Activated T-helper 17 cell treated with anti-CD3 and anti-CD28 coated beads, Interleukin-2, amount 50 U/mL, for 72 hours (primary cell): ENCODE data around the gene TGFBI. TPM values are rescaled to one million over a fixed set of nuclear protein-coding genes. Genes with fewer than 3 reads are reported as not detected.
A peak's percentile ranks its signal among the peaks of the same experiment; 100 is the strongest.

Source experiments
- ATAC-seq: fragments of 150-1000 bp; cut with Tn5 transposase; replicated peaks from 2 replicates; pipeline ENCODE4 v1.10.0; 2021; ENCODE audit warnings: mild to moderate bottlenecking, moderate library complexity
- H3K27ac Mint-ChIP-seq: one replicate; pipeline ENCODE4 v1.8.0; 2022; ENCODE audit warnings: mixed read lengths
- H3K27me3 Mint-ChIP-seq: one replicate; pipeline ENCODE4 v1.8.0; 2022; ENCODE audit warnings: mixed read lengths
- H3K36me3 Mint-ChIP-seq: one replicate; pipeline ENCODE4 v1.8.0; 2022; ENCODE audit warnings: low read depth, mild to moderate bottlenecking, mixed read lengths
- H3K4me1 Mint-ChIP-seq: one replicate; pipeline ENCODE4 v1.8.0; 2022; ENCODE audit warnings: mixed read lengths
- H3K4me3 Mint-ChIP-seq: one replicate; pipeline ENCODE4 v1.8.0; 2022; ENCODE audit warnings: mild to moderate bottlenecking, mixed read lengths
- H3K9me3 Mint-ChIP-seq: one replicate; pipeline ENCODE4 v1.8.0; 2022; ENCODE audit warnings: mixed read lengths
- total RNA-seq, 2 donors: library from RNA; stranded (reverse); gene quantifications; one replicate each; pipeline ENCODE4 v1.2.3, GENCODE V29; 2022

Gene TGFBI
- total RNA-seq, 2 donors from 2014 or later, result 0.78 TPM; not detected in 1

GRCh38 chr5:136027311-136027710, 1.5 kb upstream of the TGFBI start:
- no peak overlapping the region for H3K4me3 Mint-ChIP-seq
- no peak overlapping the region for H3K27ac Mint-ChIP-seq
- peaks cover 7% of the 10 kb centered on the region for H3K4me1 Mint-ChIP-seq
- peaks cover 29% of the 10 kb centered on the region for H3K27me3 Mint-ChIP-seq
- H3K36me3 Mint-ChIP-seq, result no peaks in the 10 kb centered on the region
- no peak for ATAC-seq
- no peaks in the 10 kb centered on the region for H3K9me3 Mint-ChIP-seq

GRCh38 chr5:136028090-136028489, 698 bp upstream of the TGFBI start:
- Mint-ChIP-seq H3K9me3 (no peaks in the 10 kb centered on the region), H3K4me3 (no peak overlapping the region), H3K4me1 (peaks cover 7% of the 10 kb centered on the region), H3K27ac (no peak overlapping the region), H3K36me3 (no peaks in the 10 kb centered on the region), H3K27me3 (peaks cover 26% of the 10 kb centered on the region)
- ATAC-seq, result no peak

GRCh38 chr5:136030252-136030651, 1.5 kb downstream of the TGFBI start:
- H3K9me3 Mint-ChIP-seq, result no peaks in the 10 kb centered on the region
- H3K4me3 Mint-ChIP-seq, result no peak overlapping the region
- H3K27me3 Mint-ChIP-seq, result peaks cover 18% of the 10 kb centered on the region
- ATAC-seq, result no peak
- H3K27ac Mint-ChIP-seq, result no peak overlapping the region
- peaks cover 7% of the 10 kb centered on the region for H3K4me1 Mint-ChIP-seq
- no peaks in the 10 kb centered on the region for H3K36me3 Mint-ChIP-seq

- Mint-ChIP-seq H3K27me3 (peaks cover 18% of the 10 kb centered on the region), H3K36me3 (no peaks in the 10 kb centered on the region), H3K27ac (no peak overlapping the region), H3K4me3 (no peak overlapping the region), H3K4me1 (peaks cover 10% of the 10 kb centered on the region), H3K9me3 (no peaks in the 10 kb centered on the region)
- peak; percentile 65 for ATAC-seq
These were observed 2.3 kb downstream of the TGFBI start for GRCh38 chr5:136030956-136031611.

GRCh38 chr5:136031711-136032110, 2.9 kb downstream of the TGFBI start:
- ATAC-seq, result no peak
- Mint-ChIP-seq H3K9me3 (no peaks in the 10 kb centered on the region), H3K27me3 (peaks cover 14% of the 10 kb centered on the region), H3K4me3 (no peak overlapping the region), H3K36me3 (no peaks in the 10 kb centered on the region), H3K4me1 (peaks cover 16% of the 10 kb centered on the region), H3K27ac (no peak overlapping the region)

GRCh38 chr5:136032564-136032963, 3.8 kb downstream of the TGFBI start:
- H3K4me1 Mint-ChIP-seq, result peaks cover 20% of the 10 kb centered on the region
- H3K9me3 Mint-ChIP-seq, result peaks cover 1% of the 10 kb centered on the region

GRCh38 chr5:136033234-136033633, 4.4 kb downstream of the TGFBI start:
- peaks cover 24% of the 10 kb centered on the region for H3K4me1 Mint-ChIP-seq
- no peak overlapping the region for H3K4me3 Mint-ChIP-seq
- peaks cover 4% of the 10 kb centered on the region for H3K9me3 Mint-ChIP-seq
- no peaks in the 10 kb centered on the region for H3K36me3 Mint-ChIP-seq
- ATAC-seq, result no peak
- H3K27ac Mint-ChIP-seq, result no peak overlapping the region
- H3K27me3 Mint-ChIP-seq, result no peaks in the 10 kb centered on the region

More at GRCh38 chr5:136032564-136032963, 3.8 kb downstream of the TGFBI start:
- Mint-ChIP-seq H3K27me3 (peaks cover 5% of the 10 kb centered on the region), H3K4me3 (no peak overlapping the region), H3K27ac (no peak overlapping the region), H3K36me3 (no peaks in the 10 kb centered on the region)
- no peak for ATAC-seq

GRCh38 chr5:136033848-136034247, 5.1 kb downstream of the TGFBI start:
- Mint-ChIP-seq H3K4me3 (no peak overlapping the region), H3K9me3 (peaks cover 4% of the 10 kb centered on the region), H3K27me3 (no peaks in the 10 kb centered on the region), H3K27ac (no peak overlapping the region), H3K4me1 (peaks cover 24% of the 10 kb centered on the region), H3K36me3 (no peaks in the 10 kb centered on the region)
- no peak for ATAC-seq

- Mint-ChIP-seq H3K27ac (no peak overlapping the region), H3K4me1 (peaks cover 24% of the 10 kb centered on the region), H3K36me3 (no peaks in the 10 kb centered on the region), H3K9me3 (peaks cover 4% of the 10 kb centered on the region), H3K4me3 (no peak overlapping the region), H3K27me3 (no peaks in the 10 kb centered on the region)
- ATAC-seq, result no peak
These were observed 5.7 kb downstream of the TGFBI start for GRCh38 chr5:136034492-136034891.

GRCh38 chr5:136034984-136035383, 6.2 kb downstream of the TGFBI start:
- Mint-ChIP-seq H3K36me3 (no peaks in the 10 kb centered on the region), H3K4me3 (no peak overlapping the region), H3K27ac (no peak overlapping the region), H3K27me3 (no peaks in the 10 kb centered on the region), H3K4me1 (peaks cover 24% of the 10 kb centered on the region), H3K9me3 (peaks cover 4% of the 10 kb centered on the region)
- ATAC-seq, result no peak

- Mint-ChIP-seq H3K4me3 (peak overlapping the region; percentile 71), H3K27ac (peak overlapping the region; percentile 87), H3K36me3 (no peaks in the 10 kb centered on the region), H3K9me3 (peaks cover 4% of the 10 kb centered on the region), H3K27me3 (no peaks in the 10 kb centered on the region), H3K4me1 (peaks cover 24% of the 10 kb centered on the region)
- no peak for ATAC-seq
These were observed 7.0 kb downstream of the TGFBI start for GRCh38 chr5:136035837-136036236.

GRCh38 chr5:136036293-136036911, 7.6 kb downstream of the TGFBI start:
- Mint-ChIP-seq H3K4me3 (peak overlapping the region; percentile 71), H3K9me3 (peaks cover 4% of the 10 kb centered on the region), H3K27ac (peak overlapping the region; percentile 87), H3K36me3 (no peaks in the 10 kb centered on the region), H3K4me1 (peaks cover 24% of the 10 kb centered on the region), H3K27me3 (no peaks in the 10 kb centered on the region)
- ATAC-seq, result no peak

GRCh38 chr5:136037001-136037705, 8.4 kb downstream of the TGFBI start:
- ATAC-seq, result peak; percentile 98
- Mint-ChIP-seq H3K9me3 (peaks cover 4% of the 10 kb centered on the region), H3K36me3 (no peaks in the 10 kb centered on the region), H3K27ac (peak overlapping the region; percentile 87), H3K4me3 (peak overlapping the region; percentile 71), H3K4me1 (peaks cover 25% of the 10 kb centered on the region), H3K27me3 (no peaks in the 10 kb centered on the region)

GRCh38 chr5:136038635-136039034, 9.8 kb downstream of the TGFBI start:
- no peaks in the 10 kb centered on the region for H3K27me3 Mint-ChIP-seq
- H3K36me3 Mint-ChIP-seq, result no peaks in the 10 kb centered on the region
- H3K27ac Mint-ChIP-seq, result no peak overlapping the region
- H3K4me3 Mint-ChIP-seq, result no peak overlapping the region
- H3K9me3 Mint-ChIP-seq, result peaks cover 4% of the 10 kb centered on the region
- no peak for ATAC-seq
- H3K4me1 Mint-ChIP-seq, result peaks cover 34% of the 10 kb centered on the region

- Mint-ChIP-seq H3K9me3 (peaks cover 4% of the 10 kb centered on the region), H3K27me3 (no peaks in the 10 kb centered on the region), H3K4me3 (no peak overlapping the region), H3K36me3 (no peaks in the 10 kb centered on the region), H3K4me1 (peaks cover 34% of the 10 kb centered on the region), H3K27ac (no peak overlapping the region)
- ATAC-seq, result no peak
These were observed 10.4 kb downstream of the TGFBI start for GRCh38 chr5:136039202-136039601.
